ENCODE measurements around the gene KCNJ6. TPM values are rescaled to one million over a fixed set of nuclear protein-coding genes. Genes with fewer than 3 reads are reported as not detected.

KCNJ6 gene
- total RNA-seq, 2 experiments from 2014 or later, result not detected

GRCh38 chr21:37815893-37816292 is 100.4 kb downstream of the KCNJ6 start:
- Histone ChIP-seq H2AFZ (ENCODE audit: low read length) (no peak overlapping the region), H3K4me1 (ENCODE audit: insufficient read depth, low read length, poor library complexity, severe bottlenecking) (no peaks in the 10 kb centered on the region), H3K36me3 (ENCODE audit: insufficient read depth, low read length) (no peaks in the 10 kb centered on the region), H4K20me1 (ENCODE audit: insufficient read depth, low read length) (no peaks in the 10 kb centered on the region), H3K9me2 (ENCODE audit: insufficient read depth, low read length) (no peaks in the 10 kb centered on the region), H3K4me3 (ENCODE audit: low read depth, low read length, poor library complexity, severe bottlenecking) (no peak overlapping the region), H3K79me2 (ENCODE audit: insufficient read depth, low read depth, low read length) (no peaks in the 10 kb centered on the region), H3K4me2 (ENCODE audit: low read length) (no peak overlapping the region), H3K27ac (ENCODE audit: low read depth, low read length, poor library complexity, severe bottlenecking) (no peak overlapping the region), H3K9me3 (ENCODE audit: low read length) (0 out of 2 replicates have a peak, but pooled peaks cover 4% of the 10 kb centered on the region)
- DNase-seq (ENCODE audit: low spot score), result no peak
- intact Hi-C loops (cut with micrococcal nuclease; ENCODE audit: unreplicated experiment), result no loop called here
- ChIA-PET CTCF (ENCODE audit: unreplicated experiment) (no interaction called here), POLR2A (no interaction called here)
- no TSS peak for BruUV-seq (replicated peaks)
- TF ChIP-seq CTCF (conservative IDR thresholded peaks at IDR 0.05; ENCODE audit: low read length) (no peak), EZH2phosphoT487 (IDR thresholded peaks at IDR 0.05; ENCODE audit: borderline replicate concordance, low read depth, low read length) (no peak)

- H3K36me3 ChIP-seq (ENCODE audit: insufficient read depth, low read length), result no peaks in the 10 kb centered on the region
- 0 out of 2 replicates have a peak, but pooled peaks cover 4% of the 10 kb centered on the region for H3K9me3 ChIP-seq (ENCODE audit: low read length)
- intact Hi-C loops (cut with micrococcal nuclease; ENCODE audit: unreplicated experiment), result no loop called here
- no peak overlapping the region for H2AFZ ChIP-seq (ENCODE audit: low read length)
- TF ChIP-seq CTCF (conservative IDR thresholded peaks at IDR 0.05; ENCODE audit: low read length) (no peak), EZH2phosphoT487 (IDR thresholded peaks at IDR 0.05; ENCODE audit: borderline replicate concordance, low read depth, low read length) (no peak)
- ChIA-PET CTCF (ENCODE audit: unreplicated experiment) (interaction anchor here (1.0 kb wide), 1 partner anchor 72 kb away, joined by 3 read pairs; no protein-coding TSS in a partner anchor), POLR2A (no interaction called here)
- H4K20me1 ChIP-seq (ENCODE audit: insufficient read depth, low read length), result no peaks in the 10 kb centered on the region
- H3K4me3 ChIP-seq (ENCODE audit: low read depth, low read length, poor library complexity, severe bottlenecking), result no peak overlapping the region
- H3K9me2 ChIP-seq (ENCODE audit: insufficient read depth, low read length), result no peaks in the 10 kb centered on the region
- H3K4me2 ChIP-seq (ENCODE audit: low read length), result no peak overlapping the region
- no peak for DNase-seq (ENCODE audit: low spot score)
- no peaks in the 10 kb centered on the region for H3K4me1 ChIP-seq (ENCODE audit: insufficient read depth, low read length, poor library complexity, severe bottlenecking)
- no peaks in the 10 kb centered on the region for H3K79me2 ChIP-seq (ENCODE audit: insufficient read depth, low read depth, low read length)
- BruUV-seq (replicated peaks), result no TSS peak
- no peak overlapping the region for H3K27ac ChIP-seq (ENCODE audit: low read depth, low read length, poor library complexity, severe bottlenecking)
Observed at GRCh38 chr21:37811711-37812110, 104.5 kb downstream of the KCNJ6 start.

- H3K9me3 ChIP-seq (ENCODE audit: low read length), result 0 out of 2 replicates have a peak, but pooled peaks cover 4% of the 10 kb centered on the region
- TF ChIP-seq CTCF (conservative IDR thresholded peaks at IDR 0.05; ENCODE audit: low read length) (no peak), EZH2phosphoT487 (IDR thresholded peaks at IDR 0.05; ENCODE audit: borderline replicate concordance, low read depth, low read length) (no peak)
- BruUV-seq (replicated peaks), result no TSS peak
- intact Hi-C loops (cut with micrococcal nuclease; ENCODE audit: unreplicated experiment), result no loop called here
- ChIA-PET POLR2A (no interaction called here), CTCF (ENCODE audit: unreplicated experiment) (no interaction called here)
- H3K79me2 ChIP-seq (ENCODE audit: insufficient read depth, low read depth, low read length), result no peaks in the 10 kb centered on the region
- H2AFZ ChIP-seq (ENCODE audit: low read length), result no peak overlapping the region
- no peaks in the 10 kb centered on the region for H3K36me3 ChIP-seq (ENCODE audit: insufficient read depth, low read length)
- no peaks in the 10 kb centered on the region for H3K4me1 ChIP-seq (ENCODE audit: insufficient read depth, low read length, poor library complexity, severe bottlenecking)
- DNase-seq (ENCODE audit: low spot score), result no peak
- H3K27ac ChIP-seq (ENCODE audit: low read depth, low read length, poor library complexity, severe bottlenecking), result no peak overlapping the region
- no peak overlapping the region for H3K4me3 ChIP-seq (ENCODE audit: low read depth, low read length, poor library complexity, severe bottlenecking)
- H3K4me2 ChIP-seq (ENCODE audit: low read length), result no peak overlapping the region
- no peaks in the 10 kb centered on the region for H3K9me2 ChIP-seq (ENCODE audit: insufficient read depth, low read length)
- no peaks in the 10 kb centered on the region for H4K20me1 ChIP-seq (ENCODE audit: insufficient read depth, low read length)
Observed at GRCh38 chr21:37808261-37808660, 108.0 kb downstream of the KCNJ6 start.
